Measurements from ENCODE around the gene CPNE7.

CPNE7 gene

DNA sequence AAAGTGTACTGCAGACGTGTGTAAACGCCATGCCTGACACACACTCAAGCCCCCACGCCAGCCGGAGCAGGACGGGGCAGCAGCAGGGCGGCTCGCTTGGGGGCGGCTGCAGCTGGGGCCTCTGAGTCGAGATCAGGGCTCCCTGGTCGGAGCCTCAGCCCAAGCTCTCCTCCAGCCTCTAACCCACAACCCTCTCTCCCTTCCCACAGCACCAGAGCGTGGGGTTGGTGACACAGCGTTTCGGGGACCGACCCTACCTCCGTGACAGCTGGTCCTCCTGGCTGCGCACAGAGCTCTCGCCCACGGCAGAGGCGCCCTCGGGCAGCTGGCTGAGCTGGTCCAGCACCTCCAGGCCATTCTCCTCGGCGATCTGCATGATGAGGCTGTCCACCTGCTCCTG lies 70.7 kb downstream of the CPNE7 start:
- TF ChIP-seq EZH2 (IDR thresholded peaks at IDR 0.05) (no peak), FOXP2 (optimal IDR thresholded peaks at IDR 0.05; ENCODE audit: control extremely low read depth, extremely low read length, insufficient read depth) (no peak)
- H3K36me3 ChIP-seq (ENCODE audit: insufficient read depth, low read length) = no peaks in the 10 kb centered on the region; the same call in 1 of the 2 replicates
- no peaks in the 10 kb centered on the region for H3K9me3 ChIP-seq (ENCODE audit: low read depth, low read length)
- no peak overlapping the region for H3K9ac ChIP-seq (ENCODE audit: insufficient read length)
- H3K4me3 ChIP-seq = no peak overlapping the region
- DNase-seq (ENCODE audit: low read depth, low spot score) = no peak
- no peak overlapping the region for H3K27ac ChIP-seq
